Medulla oblongata (tissue), 1 donor: Measurements from ENCODE around the gene CELF5.
"Not testable (repeated sequence)": the region's sequence is repeated elsewhere in the genome, so short reads cannot be mapped to it uniquely, and the experiment has no call there.

Experiments used
- DNase-seq: peaks from one replicate; pipeline ENCODE4 v3.0.0-alpha.2; 2015; ENCODE audit errors: extremely low spot score

CELF5 gene

GRCh38 chr19:3321696-3322095 is 97.2 kb downstream of the CELF5 start:
- no peak for DNase-seq

- no peak for DNase-seq
Measured at GRCh38 chr19:3322199-3322978, 97.9 kb downstream of the CELF5 start.

GRCh38 chr19:3323026-3323425 is 98.6 kb downstream of the CELF5 start:
- no peak for DNase-seq

GRCh38 chr19:3323658-3324057 is 99.2 kb downstream of the CELF5 start:
- DNase-seq, result no peak

- no peak for DNase-seq
Measured at GRCh38 chr19:3324405-3324856, 100.0 kb downstream of the CELF5 start.

- no peak for DNase-seq
Measured at GRCh38 chr19:3325451-3325850, 101.0 kb downstream of the CELF5 start.

- DNase-seq, result no peak
Measured at GRCh38 chr19:3328743-3329142, 104.3 kb downstream of the CELF5 start.

- no peak for DNase-seq
Measured at GRCh38 chr19:3330047-3330446, 105.6 kb downstream of the CELF5 start.

GRCh38 chr19:3332232-3332631 is 107.8 kb downstream of the CELF5 start:
- not testable (repeated sequence) for DNase-seq

GRCh38 chr19:3333020-3333583 is 108.6 kb downstream of the CELF5 start:
- DNase-seq, result no peak

GRCh38 chr19:3333662-3334061 is 109.2 kb downstream of the CELF5 start:
- DNase-seq, result no peak

- not testable (repeated sequence) for DNase-seq
Measured at GRCh38 chr19:3334749-3335430, 110.4 kb downstream of the CELF5 start.

- peak; percentile 25 for DNase-seq
Measured at GRCh38 chr19:3335431-3336350, 111.2 kb downstream of the CELF5 start.

- peak; percentile 6 for DNase-seq
Measured at GRCh38 chr19:3336351-3336679, 111.9 kb downstream of the CELF5 start.

GRCh38 chr19:3336680-3337523 is 112.4 kb downstream of the CELF5 start:
- DNase-seq, result peak; percentile 79

GRCh38 chr19:3338541-3339181 is 114.2 kb downstream of the CELF5 start:
- no peak for DNase-seq

- no peak for DNase-seq
Measured at GRCh38 chr19:3340340-3340739, 115.9 kb downstream of the CELF5 start.

- no peak for DNase-seq
Measured at GRCh38 chr19:3342246-3342645, 117.8 kb downstream of the CELF5 start.

- not testable (repeated sequence) for DNase-seq
Measured at GRCh38 chr19:3342962-3343361, 118.5 kb downstream of the CELF5 start.
